Measurements from ENCODE around the gene PTGFRN. TPM values are rescaled to one million over a fixed set of nuclear protein-coding genes. Genes with fewer than 3 reads are reported as not detected.
"Not testable (repeated sequence)": the region's sequence is repeated elsewhere in the genome, so short reads cannot be mapped to it uniquely, and the experiment has no call there.

PTGFRN gene
- total and polyA plus RNA-seq, 7 donors: 6.6 to 179 (median 77.3) TPM

GRCh38 chr1:116971965-116972673, 62.4 kb downstream of the PTGFRN start:
- Histone ChIP-seq H3K27ac (peak overlapping the region; percentile 19 to 76 (median 74)), H3K27me3 (no peaks in the 10 kb centered on the region), H3K36me3 (peaks cover 0 to 32% (median 12%) of the 10 kb centered on the region in 4 donors), H3K4me1 (peaks cover 0 to 34% (median 25%) of the 10 kb centered on the region in 4 donors), H3K9me3 (no peaks in the 10 kb centered on the region), H3K4me3 (no peak overlapping the region)
- no peak for DNase-seq
- TF ChIP-seq POLR2A (IDR thresholded peaks at IDR 0.05) (no peak), EP300 (IDR thresholded peaks at IDR 0.05) (no peak), POLR2AphosphoS5 (IDR thresholded peaks at IDR 0.05) (no peak), CTCF (IDR thresholded peaks at IDR 0.05) (no peak)
- intact Hi-C loops (cut with DNase I): no loop called here
- 92 to 93% methylated on average over 6 of the region's 6 CpGs for WGBS, 2 donors

- H3K4me3 ChIP-seq: no peak overlapping the region
- H3K4me1 ChIP-seq: peaks cover 0 to 34% (median 25%) of the 10 kb centered on the region in 4 donors
- H3K9me3 ChIP-seq: no peaks in the 10 kb centered on the region
- TF ChIP-seq POLR2AphosphoS5 (IDR thresholded peaks at IDR 0.05) (no peak), EP300 (IDR thresholded peaks at IDR 0.05) (no peak), CTCF (IDR thresholded peaks at IDR 0.05) (no peak), POLR2A (IDR thresholded peaks at IDR 0.05) (no peak)
- intact Hi-C loops (cut with DNase I): no loop called here
- peak overlapping the region; percentile 19 to 76 (median 74) for H3K27ac ChIP-seq
- H3K27me3 ChIP-seq: no peaks in the 10 kb centered on the region
- DNase-seq: no peak
- peaks cover 0 to 27% (median 10%) of the 10 kb centered on the region in 4 donors for H3K36me3 ChIP-seq
- WGBS, 2 donors: 86 to 92% methylated on average over 2 of the region's 2 CpGs
Measured at GRCh38 chr1:116972674-116973030, 62.9 kb downstream of the PTGFRN start.

- intact Hi-C loops (cut with DNase I): not testable (repeated sequence)
Measured at GRCh38 chr1:116980309-116980708, 70.6 kb downstream of the PTGFRN start.

GRCh38 chr1:116981521-116982037, 71.9 kb downstream of the PTGFRN start:
- DNase-seq: no peak
- intact Hi-C loops (cut with DNase I): no loop called here
- Histone ChIP-seq H3K27ac (peak overlapping the region; percentile 3 to 87 (median 72)), H3K36me3 (peaks cover 0 to 5% (median 0%) of the 10 kb centered on the region in 4 donors), H3K27me3 (no peaks in the 10 kb centered on the region), H3K9me3 (no peaks in the 10 kb centered on the region), H3K4me1 (peaks cover 0 to 40% (median 33%) of the 10 kb centered on the region in 4 donors), H3K4me3 (no peak overlapping the region)
- TF ChIP-seq CTCF (IDR thresholded peaks at IDR 0.05) (no peak), POLR2A (IDR thresholded peaks at IDR 0.05) (no peak), EP300 (IDR thresholded peaks at IDR 0.05) (no peak), POLR2AphosphoS5 (IDR thresholded peaks at IDR 0.05) (no peak)
- WGBS, 2 donors: 75 to 89% methylated on average over 2 of the region's 2 CpGs

More at GRCh38 chr1:116980309-116980708, 70.6 kb downstream of the PTGFRN start:
- not testable (repeated sequence) for H3K4me3 ChIP-seq, H3K27me3 ChIP-seq, H3K9me3 ChIP-seq, H3K36me3 ChIP-seq, H3K27ac ChIP-seq, DNase-seq
- WGBS, 2 donors: 94% methylated on average over 1 of the region's 1 CpG
- H3K4me1 ChIP-seq: peaks cover 0 to 28% (median 27%) of the 10 kb centered on the region in 4 donors

- peaks cover 0 to 48% (median 34%) of the 10 kb centered on the region in 4 donors for H3K4me1 ChIP-seq
- DNase-seq: no peak
- H3K4me3 ChIP-seq: no peak overlapping the region
- H3K27ac ChIP-seq: peak overlapping the region; percentile 59 to 87 (median 79)
- intact Hi-C loops (cut with DNase I): no loop called here
- TF ChIP-seq EP300 (IDR thresholded peaks at IDR 0.05): no peak
- TF ChIP-seq POLR2AphosphoS5 (IDR thresholded peaks at IDR 0.05): no peak
- no peak for TF ChIP-seq POLR2A (IDR thresholded peaks at IDR 0.05)
- no peak for TF ChIP-seq CTCF (IDR thresholded peaks at IDR 0.05)
- no peaks in the 10 kb centered on the region for H3K27me3 ChIP-seq
- peaks cover 0 to 8% (median 0%) of the 10 kb centered on the region in 4 donors for H3K36me3 ChIP-seq
- no peaks in the 10 kb centered on the region for H3K9me3 ChIP-seq
- 28 to 75% methylated on average over 9 of the region's 9 CpGs for WGBS, 2 donors
Measured at GRCh38 chr1:116982319-116983004, 72.7 kb downstream of the PTGFRN start.

All from sigmoid colon (tissue), 7 donors.